ENCODE data around the gene PCDH7.

GRCh38 chr4:30717208-30718020, 2.8 kb upstream of the PCDH7 start:
- TF ChIP-seq POLR2A (IDR thresholded peaks at IDR 0.05; ENCODE audit: low read length) (no peak), GATA1 (IDR thresholded peaks at IDR 0.05; ENCODE audit: low read depth, low read length) (no peak)

All from erythroblast (primary cell).